GM18526 (cell line): ENCODE data around the gene RPS5.

ENCODE experiments used
- POLR2A ChIP-seq: IDR thresholded peaks from 3 replicates; pipeline ENCODE4 v1.6.1; 2011; ENCODE audit not compliant: insufficient read length; ENCODE audit errors: extremely low read depth

RPS5 gene

GRCh38 chr19:58354478-58355030 is 32.5 kb upstream of the RPS5 start:
- no peak for TF ChIP-seq POLR2A

GRCh38 chr19:58355215-58355796 is 31.8 kb upstream of the RPS5 start:
- TF ChIP-seq POLR2A, result no peak

GRCh38 chr19:58355908-58356765 is 30.9 kb upstream of the RPS5 start:
- peak; percentile 7 for TF ChIP-seq POLR2A

GRCh38 chr19:58356766-58357480 is 30.1 kb upstream of the RPS5 start:
- no peak for TF ChIP-seq POLR2A

- no peak for TF ChIP-seq POLR2A
Observed at GRCh38 chr19:58357481-58358145, 29.5 kb upstream of the RPS5 start.

GRCh38 chr19:58361900-58362271 is 25.2 kb upstream of the RPS5 start:
- peak; percentile 12 for TF ChIP-seq POLR2A

GRCh38 chr19:58362272-58362994 is 24.6 kb upstream of the RPS5 start, which contains the start of gene ZNF497:
Gene ZNF497, minus strand, starts transcription at chr19:58362751. Its CDS starts 5,116 bp downstream, at chr19:58357635.
- TF ChIP-seq POLR2A, result peak; percentile 51

GRCh38 chr19:58364146-58364545 is 22.9 kb upstream of the RPS5 start:
- no peak for TF ChIP-seq POLR2A

- no peak for TF ChIP-seq POLR2A
Observed at GRCh38 chr19:58366585-58367430, 20.3 kb upstream of the RPS5 start.

GRCh38 chr19:58367698-58368454 is 19.2 kb upstream of the RPS5 start:
- no peak for TF ChIP-seq POLR2A

GRCh38 chr19:58368561-58369360 is 18.3 kb upstream of the RPS5 start:
- no peak for TF ChIP-seq POLR2A
